Activated T-cell treated with anti-CD3 and anti-CD28 coated beads, Interleukin-2, amount 50 U/mL, for 72 hours (primary cell): ENCODE measurements around the gene NHERF2. TPM values are rescaled to one million over a fixed set of nuclear protein-coding genes. Genes with fewer than 3 reads are reported as not detected.

Experiments used
- ATAC-seq, 2 donors: fragments of 150-1000 bp; cut with Tn5 transposase; replicated peaks in 1 of 2; 2 replicates each; pipeline ENCODE4 v1.10.0; 2021; ENCODE audit warnings: moderate library complexity in 2 of 2, mild to moderate bottlenecking in 1 of 2
- DNase-seq, 2 donors: peaks; one replicate each; pipeline ENCODE4 v3.0.0; 2021 to 2022; ENCODE audit warnings: mixed read lengths in 1 of 2
- H3K27ac Mint-ChIP-seq: one replicate; pipeline ENCODE4 v1.8.0; 2022; ENCODE audit warnings: mild to moderate bottlenecking, moderate library complexity, mixed read lengths
- H3K27me3 Mint-ChIP-seq: one replicate; pipeline ENCODE4 v1.8.0; 2022; ENCODE audit warnings: low read depth, mixed read lengths
- H3K36me3 Mint-ChIP-seq, 2 donors: one replicate each; pipeline ENCODE4 v1.8.0; 2022; ENCODE audit warnings: mixed read lengths in 2 of 2, mild to moderate bottlenecking in 1 of 2; ENCODE audit not compliant: insufficient read depth in 2 of 2
- H3K4me1 Mint-ChIP-seq: one replicate; pipeline ENCODE4 v1.8.0; 2022; ENCODE audit warnings: low read depth, mixed read lengths
- H3K4me3 Mint-ChIP-seq, 2 donors: one replicate each; pipeline ENCODE4 v1.8.0; 2022; ENCODE audit warnings: mild to moderate bottlenecking in 2 of 2, mixed read lengths in 2 of 2, moderate library complexity in 2 of 2
- H3K9me3 Mint-ChIP-seq, 2 donors: one replicate each; pipeline ENCODE4 v1.8.0; 2022; ENCODE audit warnings: mixed read lengths in 2 of 2
- total RNA-seq, 2 donors: library from RNA; stranded (reverse); gene quantifications; one replicate each; pipeline ENCODE4 v1.2.3, GENCODE V29; 2022

Gene NHERF2
- total RNA-seq, 2 donors from 2014 or later: 2.2 to 3.0 TPM

DNA sequence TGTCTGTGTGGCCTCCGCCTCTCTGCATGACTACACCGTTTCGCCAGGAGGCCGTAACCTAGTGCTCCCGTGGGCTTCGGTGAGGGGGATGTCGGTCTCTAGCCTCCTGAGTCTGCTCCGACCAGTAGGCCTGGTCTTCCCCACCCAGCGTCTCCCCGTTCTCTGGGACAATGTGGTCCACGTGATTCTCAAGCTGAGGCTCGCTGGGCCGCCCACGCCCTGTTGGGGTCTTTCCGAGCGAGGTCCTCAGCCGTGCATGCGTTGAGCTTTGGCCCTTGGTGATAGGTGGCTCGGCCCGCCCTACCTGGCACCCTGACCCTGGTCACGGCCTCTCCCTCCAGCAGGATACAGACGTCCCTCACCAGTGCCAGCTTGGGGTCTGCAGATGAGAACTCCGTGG lies 52.0 kb downstream of the NHERF2 start:
- Mint-ChIP-seq H3K27ac (no peak overlapping the region), H3K27me3 (no peaks in the 10 kb centered on the region)

DNA sequence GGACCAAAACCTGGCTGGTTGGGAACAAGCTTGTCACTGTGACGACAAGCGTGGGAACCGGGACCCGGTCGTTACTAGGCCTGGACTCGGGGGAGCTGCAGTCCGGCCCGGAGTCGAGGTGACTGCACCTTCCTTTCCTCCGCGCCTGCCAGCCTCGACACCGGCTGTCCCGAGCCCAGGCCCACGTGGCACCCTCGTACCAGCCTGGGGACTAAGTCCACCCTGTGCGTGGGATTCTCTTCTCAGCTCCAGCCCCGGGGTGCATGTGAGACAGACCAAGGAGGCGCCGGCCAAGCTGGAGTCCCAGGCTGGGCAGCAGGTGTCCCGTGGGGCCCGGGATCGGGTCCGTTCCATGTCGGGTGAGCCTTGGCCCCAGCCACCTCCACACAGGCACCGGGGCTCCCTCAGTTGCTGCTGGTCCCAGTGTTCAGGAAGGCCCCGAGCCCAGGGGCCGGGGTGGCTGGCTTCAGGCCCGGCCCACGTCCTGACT lies 52.7 kb downstream of the NHERF2 start:
- Mint-ChIP-seq H3K36me3 (peaks cover 0 to 1% of the 10 kb centered on the region in 2 donors), H3K4me1 (no peaks in the 10 kb centered on the region), H3K9me3 (no peaks in the 10 kb centered on the region), H3K27me3 (no peaks in the 10 kb centered on the region), H3K27ac (no peak overlapping the region), H3K4me3 (no peak overlapping the region)
- ATAC-seq (no peak), DNase-seq (no peak)

More for the DNA sequence above, 52.0 kb downstream of the NHERF2 start:
- no peaks in the 10 kb centered on the region for H3K4me1 Mint-ChIP-seq
- H3K9me3 Mint-ChIP-seq: no peaks in the 10 kb centered on the region
- peaks cover 0 to 1% of the 10 kb centered on the region in 2 donors for H3K36me3 Mint-ChIP-seq
- ATAC-seq (no peak), DNase-seq (no peak)
- no peak overlapping the region for H3K4me3 Mint-ChIP-seq

DNA sequence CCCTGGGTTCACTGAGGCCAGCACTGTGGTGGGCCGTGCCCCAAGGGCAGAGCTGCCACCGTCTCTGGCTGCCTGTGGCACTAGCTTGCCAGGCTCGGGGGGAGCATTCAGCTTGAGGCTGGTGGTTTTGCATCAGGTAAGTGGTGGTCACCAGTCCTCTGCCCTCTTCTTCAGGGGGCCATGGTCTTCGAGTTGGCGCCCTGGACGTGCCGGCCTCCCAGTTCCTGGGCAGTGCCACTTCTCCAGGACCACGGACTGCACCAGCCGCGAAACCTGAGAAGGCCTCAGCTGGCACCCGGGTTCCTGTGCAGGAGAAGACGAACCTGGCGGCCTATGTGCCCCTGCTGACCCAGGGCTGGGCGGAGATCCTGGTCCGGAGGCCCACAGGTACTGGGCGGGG lies 53.3 kb downstream of the NHERF2 start:
- Mint-ChIP-seq H3K4me1 (no peaks in the 10 kb centered on the region), H3K36me3 (peaks cover 0 to 1% of the 10 kb centered on the region in 2 donors), H3K27ac (no peak overlapping the region), H3K27me3 (no peaks in the 10 kb centered on the region), H3K4me3 (no peak overlapping the region), H3K9me3 (no peaks in the 10 kb centered on the region)
- DNase-seq: no peak
- ATAC-seq: no peak

DNA sequence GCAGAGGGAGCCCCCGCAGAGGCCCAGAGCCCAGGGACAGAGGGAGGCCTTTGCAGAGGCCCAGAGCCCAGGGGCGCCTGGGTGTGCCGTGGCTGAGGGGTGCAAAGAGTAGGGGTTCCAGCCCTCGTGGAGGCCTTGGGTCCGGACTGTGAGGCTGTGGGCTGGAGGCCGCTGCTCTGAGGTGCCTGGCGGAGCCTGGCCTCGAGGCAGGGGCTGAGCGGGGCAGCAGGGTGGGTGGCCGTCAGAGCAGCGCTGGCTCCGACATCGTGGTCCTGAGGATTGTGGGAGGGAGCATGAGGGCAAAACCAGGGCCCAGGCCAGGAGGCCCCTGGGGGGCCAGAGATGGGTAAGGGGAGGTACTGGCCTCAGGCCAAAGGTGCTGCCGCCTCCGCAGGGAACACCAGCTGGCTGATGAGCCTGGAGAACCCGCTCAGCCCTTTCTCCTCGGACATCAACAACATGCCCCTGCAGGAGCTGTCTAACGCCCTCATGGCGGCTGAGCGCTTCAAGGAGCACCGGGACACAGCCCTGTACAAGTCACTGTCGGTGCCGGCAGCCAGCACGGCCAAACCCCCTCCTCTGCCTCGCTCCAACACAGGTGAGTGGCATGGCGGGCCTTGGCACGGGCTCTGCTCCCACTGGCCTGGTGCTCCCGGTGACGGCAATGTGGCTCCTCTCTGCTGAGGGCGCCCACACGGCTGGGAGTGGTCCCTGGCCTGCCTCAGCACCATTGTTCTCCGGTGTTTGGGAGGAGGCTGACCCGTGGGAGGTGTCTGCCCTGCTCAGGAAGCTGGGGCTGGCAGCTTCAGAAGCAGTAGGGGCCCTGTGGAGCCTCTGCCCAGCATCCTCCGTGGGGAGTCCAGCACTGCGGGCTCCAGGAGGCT lies 54.7 kb downstream of the NHERF2 start:
- peaks cover 0 to 1% of the 10 kb centered on the region in 2 donors for H3K36me3 Mint-ChIP-seq
- no peak for DNase-seq
- ATAC-seq: no peak
- H3K9me3 Mint-ChIP-seq: no peaks in the 10 kb centered on the region
- H3K4me3 Mint-ChIP-seq: no peak overlapping the region
- H3K4me1 Mint-ChIP-seq: no peaks in the 10 kb centered on the region
- H3K27ac Mint-ChIP-seq: no peak overlapping the region
- no peaks in the 10 kb centered on the region for H3K27me3 Mint-ChIP-seq

DNA sequence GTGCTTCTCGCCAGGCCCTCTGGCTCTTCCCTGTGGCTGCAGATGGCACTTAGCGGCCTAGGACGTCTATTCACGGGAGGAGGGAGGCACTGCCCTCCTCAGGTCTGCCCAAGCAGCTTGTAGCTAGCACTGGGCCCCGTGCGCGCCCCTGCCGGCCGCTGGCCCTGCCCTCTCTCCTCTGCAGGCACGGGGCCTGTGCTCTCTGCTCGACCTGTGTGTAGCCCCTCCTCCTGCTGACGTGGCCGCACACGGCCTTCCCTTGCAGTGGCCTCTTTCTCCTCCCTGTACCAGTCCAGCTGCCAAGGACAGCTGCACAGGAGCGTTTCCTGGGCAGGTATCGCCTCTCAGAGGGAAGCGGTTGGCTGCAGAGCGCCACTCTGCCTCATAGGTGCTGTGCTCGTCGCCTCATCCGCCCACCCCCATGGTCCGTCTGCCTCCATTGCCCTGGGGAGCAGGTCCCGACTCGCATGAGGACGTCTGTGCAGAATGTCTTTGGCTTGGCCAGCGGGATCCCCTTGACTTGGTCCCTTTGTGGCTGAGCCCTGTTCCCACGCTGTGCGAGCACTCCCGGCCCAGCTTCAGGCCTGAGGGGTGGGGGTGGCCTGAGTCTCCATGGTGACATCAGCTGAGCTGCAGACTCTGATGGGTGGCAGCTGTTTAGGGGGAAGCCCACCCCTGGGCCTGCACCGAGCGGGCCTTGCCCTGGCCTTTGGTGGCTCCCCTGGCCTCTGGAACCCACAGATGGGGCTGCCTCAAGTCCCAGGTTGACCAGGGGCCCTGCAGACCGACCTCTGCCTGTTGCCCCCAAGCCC lies 55.7 kb downstream of the NHERF2 start:
- Mint-ChIP-seq H3K4me3 (no peak overlapping the region), H3K36me3 (peaks cover 0 to under 1% of the 10 kb centered on the region in 2 donors), H3K4me1 (no peaks in the 10 kb centered on the region), H3K27ac (no peak overlapping the region), H3K9me3 (no peaks in the 10 kb centered on the region), H3K27me3 (no peaks in the 10 kb centered on the region)
- ATAC-seq: no peak
- DNase-seq: no peak

DNA sequence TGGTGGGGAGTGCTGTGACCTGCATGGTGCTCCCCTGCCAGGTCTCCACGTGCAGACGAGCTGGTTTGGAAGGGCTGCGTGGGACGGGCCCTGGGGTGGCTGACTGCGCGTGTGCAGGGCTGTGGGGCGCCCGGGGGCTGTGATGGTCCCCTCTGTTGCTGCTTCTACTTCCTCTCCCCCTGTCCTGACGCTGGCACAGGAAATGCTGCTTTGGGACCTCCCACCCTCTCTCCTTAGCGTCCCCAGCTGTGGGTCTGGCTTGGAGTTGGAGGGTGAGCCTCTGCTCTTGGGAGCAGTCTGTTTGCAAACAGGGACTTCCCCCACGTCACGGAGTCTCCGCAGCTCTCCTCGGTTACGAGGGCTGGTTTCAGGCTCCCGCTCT lies 56.3 kb downstream of the NHERF2 start:
- no peak for ATAC-seq
- Mint-ChIP-seq H3K36me3 (no peaks in the 10 kb centered on the region), H3K27ac (no peak overlapping the region)

DNA sequence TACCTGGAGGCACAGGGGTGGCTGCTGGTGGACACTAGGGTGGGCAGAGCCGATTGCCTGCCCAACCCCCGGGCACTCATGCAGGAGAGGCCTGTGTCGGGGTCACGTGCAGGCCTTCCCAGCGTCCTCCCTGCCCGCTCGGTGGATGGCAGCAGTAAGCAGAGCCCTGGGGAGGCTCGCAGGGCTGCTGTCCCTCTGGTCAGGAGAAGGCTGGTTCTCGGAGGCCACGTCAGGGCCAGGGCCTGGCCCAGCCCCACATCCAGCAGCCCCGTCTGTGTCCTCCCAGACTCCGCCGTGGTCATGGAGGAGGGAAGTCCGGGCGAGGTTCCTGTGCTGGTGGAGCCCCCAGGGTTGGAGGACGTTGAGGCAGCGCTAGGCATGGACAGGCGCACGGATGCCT lies 56.7 kb downstream of the NHERF2 start:
- Mint-ChIP-seq H3K36me3 (no peaks in the 10 kb centered on the region), H3K27ac (no peak overlapping the region), H3K4me3 (no peak overlapping the region), H3K9me3 (no peaks in the 10 kb centered on the region), H3K4me1 (no peaks in the 10 kb centered on the region), H3K27me3 (no peaks in the 10 kb centered on the region)
- DNase-seq (no peak), ATAC-seq (no peak)

More for the DNA sequence above, 56.3 kb downstream of the NHERF2 start:
- no peaks in the 10 kb centered on the region for H3K4me1 Mint-ChIP-seq
- DNase-seq: no peak
- H3K27me3 Mint-ChIP-seq: no peaks in the 10 kb centered on the region
- no peaks in the 10 kb centered on the region for H3K9me3 Mint-ChIP-seq
- H3K4me3 Mint-ChIP-seq: no peak overlapping the region

DNA sequence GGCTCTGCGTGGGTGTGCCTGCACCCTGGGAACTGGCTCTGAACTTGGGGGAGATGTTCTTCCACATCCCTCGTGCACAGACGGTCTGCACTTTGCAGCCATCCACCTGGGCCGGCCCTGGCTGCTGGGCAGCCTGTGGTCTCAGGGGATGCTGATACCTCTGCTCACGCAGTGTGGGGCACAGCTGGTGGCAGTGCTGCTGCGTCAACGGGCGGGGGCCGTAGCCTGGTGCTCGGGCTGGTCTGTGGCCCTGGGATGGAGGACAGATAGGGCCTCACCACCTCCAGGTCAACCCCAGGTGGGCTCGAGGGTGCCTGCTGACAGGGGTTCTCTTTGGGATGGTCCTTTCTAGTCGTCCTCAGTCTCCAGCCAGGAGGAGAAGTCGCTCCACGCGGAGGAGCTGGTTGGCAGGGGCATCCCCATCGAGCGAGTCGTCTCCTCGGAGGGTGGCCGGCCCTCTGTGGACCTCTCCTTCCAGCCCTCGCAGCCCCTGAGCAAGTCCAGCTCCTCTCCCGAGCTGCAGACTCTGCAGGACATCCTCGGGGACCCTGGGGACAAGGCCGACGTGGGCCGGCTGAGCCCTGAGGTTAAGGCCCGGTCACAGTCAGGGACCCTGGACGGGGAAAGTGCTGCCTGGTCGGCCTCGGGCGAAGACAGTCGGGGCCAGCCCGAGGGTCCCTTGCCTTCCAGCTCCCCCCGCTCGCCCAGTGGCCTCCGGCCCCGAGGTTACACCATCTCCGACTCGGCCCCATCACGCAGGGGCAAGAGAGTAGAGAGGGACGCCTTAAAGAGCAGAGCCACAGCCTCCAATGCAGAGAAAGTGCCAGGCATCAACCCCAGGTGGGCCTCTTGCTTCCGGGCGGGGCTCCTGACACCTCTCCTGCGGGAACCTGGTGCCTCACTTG lies 57.4 kb downstream of the NHERF2 start:
- H3K36me3 Mint-ChIP-seq: no peaks in the 10 kb centered on the region
- no peaks in the 10 kb centered on the region for H3K9me3 Mint-ChIP-seq
- no peak for DNase-seq
- peak in 1 of 2 donors; percentile 3 for ATAC-seq
- H3K27ac Mint-ChIP-seq: no peak overlapping the region
- H3K4me3 Mint-ChIP-seq: no peak overlapping the region
- H3K27me3 Mint-ChIP-seq: no peaks in the 10 kb centered on the region
- H3K4me1 Mint-ChIP-seq: no peaks in the 10 kb centered on the region

DNA sequence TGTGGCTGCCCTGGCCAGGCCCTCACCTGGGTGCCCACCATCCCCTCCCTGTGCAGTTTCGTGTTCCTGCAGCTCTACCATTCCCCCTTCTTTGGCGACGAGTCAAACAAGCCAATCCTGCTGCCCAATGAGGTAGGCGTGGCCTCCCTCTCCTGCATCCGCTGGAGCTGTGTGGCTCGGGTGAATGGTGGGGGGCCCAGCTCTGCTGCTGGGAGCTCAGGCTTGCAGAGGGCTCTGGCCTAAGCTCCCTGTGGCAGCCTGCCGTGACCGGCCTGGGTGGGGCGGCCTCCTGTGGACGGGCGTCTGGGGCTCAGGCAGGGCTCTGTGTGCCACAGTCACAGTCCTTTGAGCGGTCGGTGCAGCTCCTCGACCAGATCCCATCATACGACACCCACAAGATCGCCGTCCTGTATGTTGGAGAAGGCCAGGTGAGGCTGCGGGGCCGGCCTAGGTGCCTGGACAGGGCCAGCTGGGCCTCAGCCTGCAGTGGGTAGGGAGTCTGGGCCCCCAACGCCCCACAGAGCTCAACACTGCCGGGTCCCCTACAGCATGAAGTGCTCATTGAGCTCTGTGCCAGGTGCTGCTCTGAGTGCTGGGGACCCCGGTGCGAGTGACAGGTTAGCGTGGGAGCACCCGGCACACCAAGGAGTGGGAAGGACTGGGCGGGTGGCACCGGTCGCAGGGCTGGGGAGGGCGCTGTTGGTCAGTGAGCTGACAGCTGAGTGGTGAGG lies 58.4 kb downstream of the NHERF2 start:
- no peaks in the 10 kb centered on the region for H3K4me1 Mint-ChIP-seq
- no peak overlapping the region for H3K4me3 Mint-ChIP-seq
- DNase-seq (no peak), ATAC-seq (no peak)
- no peaks in the 10 kb centered on the region for H3K9me3 Mint-ChIP-seq
- H3K27me3 Mint-ChIP-seq: no peaks in the 10 kb centered on the region
- no peaks in the 10 kb centered on the region for H3K36me3 Mint-ChIP-seq
- no peak overlapping the region for H3K27ac Mint-ChIP-seq

DNA sequence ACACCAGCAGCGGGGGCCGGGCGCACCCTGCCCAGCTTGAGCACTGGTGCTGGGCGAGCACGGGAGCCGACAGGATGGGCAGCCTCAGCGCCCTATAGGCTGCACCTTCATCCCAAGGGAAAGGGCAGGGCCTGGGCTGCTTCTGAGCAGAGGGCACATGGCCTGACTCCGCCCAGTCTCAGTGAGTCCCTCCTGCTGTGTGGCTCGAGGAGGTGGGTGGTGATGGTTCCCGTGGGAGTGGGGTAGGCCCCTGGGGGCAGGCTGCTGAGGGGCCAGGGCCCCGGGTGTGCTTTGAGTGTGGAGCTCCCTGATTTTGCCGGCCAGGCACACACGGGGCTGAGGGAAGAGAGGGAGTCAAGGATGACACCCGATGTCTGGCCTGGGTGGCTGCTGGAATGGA lies 59.0 kb downstream of the NHERF2 start:
- ATAC-seq (no peak), DNase-seq (no peak)
- Mint-ChIP-seq H3K27me3 (no peaks in the 10 kb centered on the region), H3K4me3 (no peak overlapping the region), H3K9me3 (no peaks in the 10 kb centered on the region), H3K4me1 (no peaks in the 10 kb centered on the region), H3K27ac (no peak overlapping the region), H3K36me3 (no peaks in the 10 kb centered on the region)

DNA sequence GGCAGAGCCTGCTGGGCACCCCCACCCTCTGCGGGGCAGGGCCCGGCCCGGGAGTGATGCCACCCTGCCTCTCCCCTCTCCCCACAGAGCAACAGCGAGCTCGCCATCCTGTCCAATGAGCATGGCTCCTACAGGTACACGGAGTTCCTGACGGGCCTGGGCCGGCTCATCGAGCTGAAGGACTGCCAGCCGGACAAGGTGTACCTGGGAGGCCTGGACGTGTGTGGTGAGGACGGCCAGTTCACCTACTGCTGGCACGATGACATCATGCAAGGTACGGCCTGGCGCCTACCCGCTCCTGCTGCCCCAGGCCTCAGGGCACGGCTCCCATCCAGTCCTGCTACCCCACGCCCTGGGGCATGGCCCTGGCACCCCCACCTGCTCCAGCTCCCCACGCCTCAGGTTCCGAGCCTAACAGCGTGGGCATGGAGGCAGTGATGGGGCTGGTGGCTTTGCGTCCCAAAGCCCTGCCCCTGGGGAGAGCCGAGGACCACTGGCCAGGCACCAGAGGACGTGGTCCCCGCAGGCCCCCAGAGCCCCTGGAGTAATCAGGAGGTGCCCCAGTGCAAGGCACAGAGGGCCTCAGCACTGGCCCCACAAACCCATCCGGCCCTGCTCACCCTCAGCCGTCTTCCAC lies 59.5 kb downstream of the NHERF2 start:
- H3K36me3 Mint-ChIP-seq: no peaks in the 10 kb centered on the region
- no peak for DNase-seq
- H3K4me3 Mint-ChIP-seq: no peak overlapping the region
- H3K27me3 Mint-ChIP-seq: no peaks in the 10 kb centered on the region
- H3K9me3 Mint-ChIP-seq: no peaks in the 10 kb centered on the region
- no peak for ATAC-seq
- H3K27ac Mint-ChIP-seq: no peak overlapping the region
- no peaks in the 10 kb centered on the region for H3K4me1 Mint-ChIP-seq
